WTC11 (cell line): ENCODE measurements around the gene KDSR. TPM values are rescaled to one million over a fixed set of nuclear protein-coding genes. Genes with fewer than 3 reads are reported as not detected.

Source experiments
- ATAC-seq: fragments of 200-7000 bp; cut with Tn5 transposase; 2 replicates; pipeline ENCODE4 v1.10.0; 2021; ENCODE audit warnings: mild to moderate bottlenecking, moderate library complexity
- CTCF ChIA-PET: fragments of 300-600 bp; sonication (Branson Sonifier 250); formaldehyde crosslinking; loops from one replicate; lab custom pipeline; 2021; ENCODE audit warnings: antibody characterized with exemption; lab: Charles Lee
- POLR2A ChIA-PET: fragments of 350-600 bp; sonication (Branson Sonifier 250); formaldehyde crosslinking; loops from one replicate; lab custom pipeline; 2021; ENCODE audit warnings: antibody characterized with exemption; lab: Charles Lee
- DNase-seq: peaks from one replicate; pipeline ENCODE4 v3.0.0; 2021; ENCODE audit warnings: low spot score
- H3K27ac Mint-ChIP-seq: 2 replicates; pipeline ENCODE4 v1.8.0; 2021; ENCODE audit warnings: mixed read lengths
- H3K27me3 Mint-ChIP-seq: 2 replicates; pipeline ENCODE4 v1.8.0; 2021; ENCODE audit warnings: low read depth, mild to moderate bottlenecking, moderate library complexity, mixed read lengths
- H3K36me3 Mint-ChIP-seq: 2 replicates; pipeline ENCODE4 v1.8.0; 2021; ENCODE audit warnings: mixed read lengths
- H3K4me1 Mint-ChIP-seq: 2 replicates; pipeline ENCODE4 v1.8.0; 2022; ENCODE audit warnings: mixed read lengths
- H3K4me3 Mint-ChIP-seq: 2 replicates; pipeline ENCODE4 v1.8.0; 2021; ENCODE audit warnings: mild to moderate bottlenecking, moderate library complexity, mixed read lengths
- H3K9me3 Mint-ChIP-seq: 2 replicates; pipeline ENCODE4 v1.8.0; 2021; ENCODE audit warnings: mixed read lengths
- ESRRA ChIP-seq: sonication (generic); formaldehyde crosslinking; IDR thresholded peaks from 2 replicates; pipeline ENCODE4 v1.8.1; 2022; ENCODE audit warnings: mild to moderate bottlenecking, missing genetic modification reagents, borderline replicate concordance
- FOXP1 ChIP-seq: sonication (generic); formaldehyde crosslinking; IDR thresholded peaks from 2 replicates; pipeline ENCODE4 v1.8.0; 2022; ENCODE audit warnings: missing genetic modification reagents, mild to moderate bottlenecking, moderate library complexity, borderline replicate concordance
- JAZF1 ChIP-seq: fragments of 250-450 bp; sonication (Bioruptor Pico); IDR thresholded peaks from 2 replicates; pipeline ENCODE4 v1.9.0; 2021; ENCODE audit warnings: moderate library complexity, mild to moderate bottlenecking, inconsistent platforms
- KAT7 ChIP-seq: sonication (generic); formaldehyde crosslinking; IDR thresholded peaks from 2 replicates; pipeline ENCODE4 v1.8.1; 2023; ENCODE audit warnings: missing genetic modification reagents, mild to moderate bottlenecking, borderline replicate concordance
- MXD4 ChIP-seq: fragments of 250-450 bp; sonication (Bioruptor Pico); IDR thresholded peaks from 2 replicates; pipeline ENCODE4 v1.8.0; 2021; ENCODE audit warnings: mild to moderate bottlenecking, moderate library complexity, borderline replicate concordance
- MYBL2 ChIP-seq: sonication (generic); formaldehyde crosslinking; IDR thresholded peaks from 2 replicates; pipeline ENCODE4 v1.8.1; 2023; ENCODE audit warnings: mild to moderate bottlenecking, moderate library complexity, missing genetic modification reagents
- NR1H2 ChIP-seq: sonication (generic); formaldehyde crosslinking; IDR thresholded peaks from 2 replicates; pipeline ENCODE4 v1.9.0; 2021; ENCODE audit warnings: mild to moderate bottlenecking, moderate library complexity, missing genetic modification reagents
- RELA ChIP-seq: sonication (generic); formaldehyde crosslinking; IDR thresholded peaks from 2 replicates; pipeline ENCODE4 v1.8.1; 2022; ENCODE audit warnings: missing genetic modification reagents, mild to moderate bottlenecking, borderline replicate concordance
- SOX15 ChIP-seq: fragments of 250-450 bp; sonication (Bioruptor Pico); IDR thresholded peaks from 2 replicates; pipeline ENCODE4 v1.9.0; 2021; ENCODE audit warnings: mild to moderate bottlenecking
- SP1 ChIP-seq: sonication (generic); formaldehyde crosslinking; conservative IDR thresholded peaks from 2 replicates; pipeline ENCODE4 v1.8.1; 2022; ENCODE audit warnings: missing genetic modification reagents
- TCF7 ChIP-seq: sonication (generic); formaldehyde crosslinking; IDR thresholded peaks from 2 replicates; pipeline ENCODE4 v1.8.0; 2022; ENCODE audit warnings: mild to moderate bottlenecking, low read depth, missing genetic modification reagents, moderate library complexity
- TEAD1 ChIP-seq: sonication (generic); formaldehyde crosslinking; IDR thresholded peaks from 2 replicates; pipeline ENCODE4 v1.8.0; 2022; ENCODE audit warnings: mild to moderate bottlenecking, missing genetic modification reagents
- ZNF263 ChIP-seq: sonication (generic); formaldehyde crosslinking; IDR thresholded peaks from 2 replicates; pipeline ENCODE4 v1.8.1; 2022; ENCODE audit warnings: low read depth, mild to moderate bottlenecking, moderate library complexity, missing genetic modification reagents
- total RNA-seq: library from RNA; stranded (reverse); gene quantifications from 3 replicates; pipeline ENCODE4 v1.2.3, GENCODE V29; 2021
- TF ChIP-seq, protein P1 (sequence below): sonication (generic); formaldehyde crosslinking; IDR thresholded peaks from 2 replicates; pipeline ENCODE4 v1.8.1; 2023; ENCODE audit warnings: mild to moderate bottlenecking, missing genetic modification reagents
- TF ChIP-seq, protein P2 (sequence below): fragments of 250-450 bp; sonication (Bioruptor Pico); IDR thresholded peaks from 2 replicates; pipeline ENCODE4 v1.9.0; 2021; ENCODE audit warnings: mild to moderate bottlenecking
- TF ChIP-seq, protein P3 (sequence below): sonication (generic); formaldehyde crosslinking; IDR thresholded peaks from 2 replicates; pipeline ENCODE4 v1.8.1; 2023; ENCODE audit warnings: mild to moderate bottlenecking, moderate library complexity, missing genetic modification reagents
- TF ChIP-seq, protein P4 (sequence below): sonication (generic); formaldehyde crosslinking; IDR thresholded peaks from 2 replicates; pipeline ENCODE4 v1.8.0; 2022; ENCODE audit warnings: mild to moderate bottlenecking, missing genetic modification reagents
- TF ChIP-seq, protein P5 (sequence below): fragments of 250-450 bp; sonication (Bioruptor Pico); conservative IDR thresholded peaks from 2 replicates; pipeline ENCODE4 v1.9.0; 2021; ENCODE audit warnings: mild to moderate bottlenecking
- TF ChIP-seq, protein P6 (sequence below): fragments of 250-450 bp; sonication (Bioruptor Pico); IDR thresholded peaks from 2 replicates; pipeline ENCODE4 v1.9.0; 2021; ENCODE audit warnings: mild to moderate bottlenecking, borderline replicate concordance
- TF ChIP-seq, protein P7 (sequence below): sonication (generic); formaldehyde crosslinking; IDR thresholded peaks from 2 replicates; pipeline ENCODE4 v1.8.0; 2022; ENCODE audit warnings: mild to moderate bottlenecking, missing genetic modification reagents

The KDSR gene
- total RNA-seq, 1 experiment from 2014 or later: 51.8 TPM

DNA sequence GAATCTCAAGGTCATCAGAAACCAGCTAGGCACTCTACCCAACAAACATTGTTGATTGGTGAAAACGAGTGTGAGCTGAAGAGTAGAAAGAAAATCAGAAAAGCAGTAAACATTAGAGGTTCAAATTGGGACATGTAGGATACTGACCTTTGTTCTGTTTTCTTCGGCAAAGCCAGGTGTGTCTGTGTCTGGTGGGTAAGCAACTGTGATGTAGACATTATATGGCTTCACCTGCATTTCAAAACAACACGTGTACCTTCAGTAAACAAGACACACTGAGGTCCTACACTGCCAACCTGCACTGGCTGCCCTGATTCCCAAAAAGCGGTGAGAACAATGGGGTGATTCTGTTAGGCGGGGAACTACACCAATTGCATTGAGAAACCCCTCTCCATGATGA lies 22.7 kb downstream of the KDSR start:
- POLR2A ChIA-PET: no interaction called here
- no peak for ATAC-seq
- TF ChIP-seq, protein P1, sequence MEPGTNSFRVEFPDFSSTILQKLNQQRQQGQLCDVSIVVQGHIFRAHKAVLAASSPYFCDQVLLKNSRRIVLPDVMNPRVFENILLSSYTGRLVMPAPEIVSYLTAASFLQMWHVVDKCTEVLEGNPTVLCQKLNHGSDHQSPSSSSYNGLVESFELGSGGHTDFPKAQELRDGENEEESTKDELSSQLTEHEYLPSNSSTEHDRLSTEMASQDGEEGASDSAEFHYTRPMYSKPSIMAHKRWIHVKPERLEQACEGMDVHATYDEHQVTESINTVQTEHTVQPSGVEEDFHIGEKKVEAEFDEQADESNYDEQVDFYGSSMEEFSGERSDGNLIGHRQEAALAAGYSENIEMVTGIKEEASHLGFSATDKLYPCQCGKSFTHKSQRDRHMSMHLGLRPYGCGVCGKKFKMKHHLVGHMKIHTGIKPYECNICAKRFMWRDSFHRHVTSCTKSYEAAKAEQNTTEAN (CRISPR knock-in tag): no peak
- TF ChIP-seq, protein P2, sequence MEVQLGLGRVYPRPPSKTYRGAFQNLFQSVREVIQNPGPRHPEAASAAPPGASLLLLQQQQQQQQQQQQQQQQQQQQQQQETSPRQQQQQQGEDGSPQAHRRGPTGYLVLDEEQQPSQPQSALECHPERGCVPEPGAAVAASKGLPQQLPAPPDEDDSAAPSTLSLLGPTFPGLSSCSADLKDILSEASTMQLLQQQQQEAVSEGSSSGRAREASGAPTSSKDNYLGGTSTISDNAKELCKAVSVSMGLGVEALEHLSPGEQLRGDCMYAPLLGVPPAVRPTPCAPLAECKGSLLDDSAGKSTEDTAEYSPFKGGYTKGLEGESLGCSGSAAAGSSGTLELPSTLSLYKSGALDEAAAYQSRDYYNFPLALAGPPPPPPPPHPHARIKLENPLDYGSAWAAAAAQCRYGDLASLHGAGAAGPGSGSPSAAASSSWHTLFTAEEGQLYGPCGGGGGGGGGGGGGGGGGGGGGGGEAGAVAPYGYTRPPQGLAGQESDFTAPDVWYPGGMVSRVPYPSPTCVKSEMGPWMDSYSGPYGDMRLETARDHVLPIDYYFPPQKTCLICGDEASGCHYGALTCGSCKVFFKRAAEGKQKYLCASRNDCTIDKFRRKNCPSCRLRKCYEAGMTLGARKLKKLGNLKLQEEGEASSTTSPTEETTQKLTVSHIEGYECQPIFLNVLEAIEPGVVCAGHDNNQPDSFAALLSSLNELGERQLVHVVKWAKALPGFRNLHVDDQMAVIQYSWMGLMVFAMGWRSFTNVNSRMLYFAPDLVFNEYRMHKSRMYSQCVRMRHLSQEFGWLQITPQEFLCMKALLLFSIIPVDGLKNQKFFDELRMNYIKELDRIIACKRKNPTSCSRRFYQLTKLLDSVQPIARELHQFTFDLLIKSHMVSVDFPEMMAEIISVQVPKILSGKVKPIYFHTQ (CRISPR knock-in tag): no peak
- TF ChIP-seq, protein P3, sequence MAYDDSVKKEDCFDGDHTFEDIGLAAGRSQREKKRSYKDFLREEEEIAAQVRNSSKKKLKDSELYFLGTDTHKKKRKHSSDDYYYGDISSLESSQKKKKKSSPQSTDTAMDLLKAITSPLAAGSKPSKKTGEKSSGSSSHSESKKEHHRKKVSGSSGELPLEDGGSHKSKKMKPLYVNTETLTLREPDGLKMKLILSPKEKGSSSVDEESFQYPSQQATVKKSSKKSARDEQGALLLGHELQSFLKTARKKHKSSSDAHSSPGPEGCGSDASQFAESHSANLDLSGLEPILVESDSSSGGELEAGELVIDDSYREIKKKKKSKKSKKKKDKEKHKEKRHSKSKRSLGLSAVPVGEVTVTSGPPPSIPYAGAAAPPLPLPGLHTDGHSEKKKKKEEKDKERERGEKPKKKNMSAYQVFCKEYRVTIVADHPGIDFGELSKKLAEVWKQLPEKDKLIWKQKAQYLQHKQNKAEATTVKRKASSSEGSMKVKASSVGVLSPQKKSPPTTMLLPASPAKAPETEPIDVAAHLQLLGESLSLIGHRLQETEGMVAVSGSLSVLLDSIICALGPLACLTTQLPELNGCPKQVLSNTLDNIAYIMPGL: no peak
- TF ChIP-seq TCF7 (CRISPR knock-in tag) (no peak), TEAD1 (CRISPR knock-in tag) (no peak), FOXP1 (no peak), SOX15 (CRISPR knock-in tag) (no peak), ESRRA (CRISPR knock-in tag) (no peak), RELA (CRISPR knock-in tag) (no peak), SP1 (CRISPR knock-in tag) (no peak), MXD4 (no peak), NR1H2 (CRISPR knock-in tag) (no peak), ZNF263 (no peak), KAT7 (CRISPR knock-in tag) (no peak), MYBL2 (CRISPR knock-in tag) (no peak), JAZF1 (CRISPR knock-in tag) (no peak)
- TF ChIP-seq, protein P4, sequence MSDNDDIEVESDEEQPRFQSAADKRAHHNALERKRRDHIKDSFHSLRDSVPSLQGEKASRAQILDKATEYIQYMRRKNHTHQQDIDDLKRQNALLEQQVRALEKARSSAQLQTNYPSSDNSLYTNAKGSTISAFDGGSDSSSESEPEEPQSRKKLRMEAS (CRISPR knock-in tag): no peak
- TF ChIP-seq, protein P5, sequence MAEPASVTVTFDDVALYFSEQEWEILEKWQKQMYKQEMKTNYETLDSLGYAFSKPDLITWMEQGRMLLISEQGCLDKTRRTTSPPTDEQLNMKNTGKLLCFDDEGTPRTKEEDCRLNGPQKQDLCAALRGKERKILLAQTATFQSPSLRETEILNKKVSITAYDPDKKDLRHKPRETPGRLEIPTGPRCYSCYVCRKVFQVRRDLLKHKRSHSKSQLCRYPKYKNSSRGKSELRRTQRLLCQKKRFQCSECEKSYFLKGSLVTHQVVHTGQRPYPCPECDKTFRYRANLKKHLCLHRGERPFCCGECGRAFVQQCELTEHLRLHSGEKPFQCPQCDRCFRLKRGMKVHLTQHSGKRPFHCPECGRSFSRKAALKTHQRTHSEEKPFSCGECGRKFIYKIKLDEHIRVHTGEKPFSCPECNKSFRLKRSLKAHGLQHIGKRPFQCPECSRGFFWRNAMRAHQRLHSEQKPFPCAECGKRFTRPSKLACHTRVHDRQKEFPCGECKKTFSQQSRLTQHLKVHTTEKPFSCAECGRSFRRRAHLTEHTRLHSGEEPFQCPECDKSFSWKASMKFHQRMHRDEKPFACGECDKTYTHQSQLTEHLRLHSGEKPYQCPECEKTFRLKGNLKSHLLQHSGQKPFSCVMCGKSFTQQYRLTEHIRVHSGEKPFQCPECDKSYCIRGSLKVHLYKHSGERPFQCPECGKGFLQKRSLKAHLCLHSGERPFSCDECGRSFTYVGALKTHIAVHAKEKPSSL (CRISPR knock-in tag): no peak
- TF ChIP-seq, protein P6, sequence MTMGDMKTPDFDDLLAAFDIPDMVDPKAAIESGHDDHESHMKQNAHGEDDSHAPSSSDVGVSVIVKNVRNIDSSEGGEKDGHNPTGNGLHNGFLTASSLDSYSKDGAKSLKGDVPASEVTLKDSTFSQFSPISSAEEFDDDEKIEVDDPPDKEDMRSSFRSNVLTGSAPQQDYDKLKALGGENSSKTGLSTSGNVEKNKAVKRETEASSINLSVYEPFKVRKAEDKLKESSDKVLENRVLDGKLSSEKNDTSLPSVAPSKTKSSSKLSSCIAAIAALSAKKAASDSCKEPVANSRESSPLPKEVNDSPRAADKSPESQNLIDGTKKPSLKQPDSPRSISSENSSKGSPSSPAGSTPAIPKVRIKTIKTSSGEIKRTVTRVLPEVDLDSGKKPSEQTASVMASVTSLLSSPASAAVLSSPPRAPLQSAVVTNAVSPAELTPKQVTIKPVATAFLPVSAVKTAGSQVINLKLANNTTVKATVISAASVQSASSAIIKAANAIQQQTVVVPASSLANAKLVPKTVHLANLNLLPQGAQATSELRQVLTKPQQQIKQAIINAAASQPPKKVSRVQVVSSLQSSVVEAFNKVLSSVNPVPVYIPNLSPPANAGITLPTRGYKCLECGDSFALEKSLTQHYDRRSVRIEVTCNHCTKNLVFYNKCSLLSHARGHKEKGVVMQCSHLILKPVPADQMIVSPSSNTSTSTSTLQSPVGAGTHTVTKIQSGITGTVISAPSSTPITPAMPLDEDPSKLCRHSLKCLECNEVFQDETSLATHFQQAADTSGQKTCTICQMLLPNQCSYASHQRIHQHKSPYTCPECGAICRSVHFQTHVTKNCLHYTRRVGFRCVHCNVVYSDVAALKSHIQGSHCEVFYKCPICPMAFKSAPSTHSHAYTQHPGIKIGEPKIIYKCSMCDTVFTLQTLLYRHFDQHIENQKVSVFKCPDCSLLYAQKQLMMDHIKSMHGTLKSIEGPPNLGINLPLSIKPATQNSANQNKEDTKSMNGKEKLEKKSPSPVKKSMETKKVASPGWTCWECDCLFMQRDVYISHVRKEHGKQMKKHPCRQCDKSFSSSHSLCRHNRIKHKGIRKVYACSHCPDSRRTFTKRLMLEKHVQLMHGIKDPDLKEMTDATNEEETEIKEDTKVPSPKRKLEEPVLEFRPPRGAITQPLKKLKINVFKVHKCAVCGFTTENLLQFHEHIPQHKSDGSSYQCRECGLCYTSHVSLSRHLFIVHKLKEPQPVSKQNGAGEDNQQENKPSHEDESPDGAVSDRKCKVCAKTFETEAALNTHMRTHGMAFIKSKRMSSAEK: no peak
- TF ChIP-seq, protein P7, sequence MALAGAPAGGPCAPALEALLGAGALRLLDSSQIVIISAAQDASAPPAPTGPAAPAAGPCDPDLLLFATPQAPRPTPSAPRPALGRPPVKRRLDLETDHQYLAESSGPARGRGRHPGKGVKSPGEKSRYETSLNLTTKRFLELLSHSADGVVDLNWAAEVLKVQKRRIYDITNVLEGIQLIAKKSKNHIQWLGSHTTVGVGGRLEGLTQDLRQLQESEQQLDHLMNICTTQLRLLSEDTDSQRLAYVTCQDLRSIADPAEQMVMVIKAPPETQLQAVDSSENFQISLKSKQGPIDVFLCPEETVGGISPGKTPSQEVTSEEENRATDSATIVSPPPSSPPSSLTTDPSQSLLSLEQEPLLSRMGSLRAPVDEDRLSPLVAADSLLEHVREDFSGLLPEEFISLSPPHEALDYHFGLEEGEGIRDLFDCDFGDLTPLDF: no peak

More for the DNA sequence above, 22.7 kb downstream of the KDSR start:
- no peak overlapping the region for H3K27ac Mint-ChIP-seq
- H3K4me1 Mint-ChIP-seq: peaks cover 21% of the 10 kb centered on the region
- H3K27me3 Mint-ChIP-seq: no peaks in the 10 kb centered on the region
- H3K36me3 Mint-ChIP-seq: peaks cover 52% of the 10 kb centered on the region
- H3K9me3 Mint-ChIP-seq: no peaks in the 10 kb centered on the region
- no peak for DNase-seq
- H3K4me3 Mint-ChIP-seq: no peak overlapping the region
- CTCF ChIA-PET: no interaction called here
